Measurements from ENCODE around the gene CNN2. TPM values are rescaled to one million over a fixed set of nuclear protein-coding genes. Genes with fewer than 3 reads are reported as not detected.

CNN2 gene
- total RNA-seq, 1 experiment from 2014 or later = 524 TPM

DNA sequence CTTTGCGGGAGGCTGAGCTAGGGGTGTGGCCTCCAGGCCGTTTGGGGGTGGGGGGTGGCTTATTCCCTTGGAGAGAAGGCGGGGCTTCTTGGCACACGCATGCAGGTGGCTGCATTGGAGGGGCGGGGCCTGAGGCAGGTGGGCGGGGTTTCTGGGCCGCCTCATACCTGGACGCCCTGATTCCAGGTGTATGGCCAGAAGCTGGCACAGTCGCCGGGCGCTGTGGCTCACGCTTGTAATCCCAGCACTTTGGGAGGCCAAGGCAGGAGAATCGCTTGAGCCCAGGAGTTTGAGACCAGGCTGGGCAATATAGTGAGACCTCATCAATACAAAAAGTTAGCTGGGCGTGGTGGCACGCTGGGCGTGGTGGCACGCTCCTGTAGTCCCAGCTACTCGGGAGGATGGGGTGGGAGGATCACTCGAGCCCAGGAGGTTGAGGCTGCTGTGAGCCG lies 21.3 kb downstream of the CNN2 start:
- Mint-ChIP-seq H3K27me3 (ENCODE audit: low read depth) (no peaks in the 10 kb centered on the region), H3K9me3 (no peaks in the 10 kb centered on the region), H3K4me1 (peaks cover 2 to 17% of the 10 kb centered on the region in 2 experiments; a peak in 3 of 4 replicates), H3K4me3 (no peak overlapping the region), H3K27ac (no peak overlapping the region), H3K36me3 (ENCODE audit: insufficient read depth in 1 of 3, low read depth in 3 of 3) (peaks cover 0 to 12% (median 2%) of the 10 kb centered on the region in 3 experiments; a peak in 2 of 7 replicates)
- Histone ChIP-seq H3K27ac (ENCODE audit: insufficient read length, low read depth, low read length) (no peak overlapping the region), H2BK15ac (ENCODE audit: low read depth, low read length) (no peak overlapping the region), H3K23ac (ENCODE audit: insufficient read length, low read depth, low read length) (no peak overlapping the region), H4K91ac (ENCODE audit: insufficient read length, low read depth, low read length) (no peak overlapping the region), H3K14ac (ENCODE audit: insufficient read depth, low read length) (no peak overlapping the region; the same call in 1 of the 2 replicates), H3K9me3 (ENCODE audit: control insufficient read depth, low read depth, low read length) (no peaks in the 10 kb centered on the region), H2AFZ (ENCODE audit: low read length) (no peak overlapping the region), H3K4ac (ENCODE audit: low read depth, low read length) (no peak overlapping the region), H3K4me1 (ENCODE audit: insufficient read depth, low read length) (no peaks in the 10 kb centered on the region; the same call in 1 of the 2 replicates), H2AK5ac (ENCODE audit: insufficient read length, low read length) (no peak overlapping the region), H3K79me2 (ENCODE audit: insufficient read depth, low read length) (no peaks in the 10 kb centered on the region), H3T11ph (ENCODE audit: low read length) (no peak overlapping the region), H3K4me2 (ENCODE audit: insufficient read depth, insufficient read length, low read length) (no peak overlapping the region), H2BK12ac (ENCODE audit: insufficient read length, low read depth, low read length) (no peak overlapping the region), H2BK5ac (ENCODE audit: insufficient read length, low read length) (no peak overlapping the region), H2BK120ac (ENCODE audit: low read depth, low read length, poor library complexity, severe bottlenecking) (no peak overlapping the region), H3K23me2 (ENCODE audit: insufficient read length, low read depth, low read length, poor library complexity, severe bottlenecking) (no peaks in the 10 kb centered on the region), H4K20me1 (ENCODE audit: control insufficient read depth, insufficient read depth, insufficient read length) (no peaks in the 10 kb centered on the region), H3K9ac (ENCODE audit: extremely low read depth, insufficient read length, low read length) (no peak overlapping the region), H2BK20ac (ENCODE audit: low read depth, low read length, poor library complexity, severe bottlenecking) (no peak overlapping the region), H4K8ac (replicated peaks; ENCODE audit: insufficient read length, low read depth, low read length) (no peak overlapping the region), H4K5ac (ENCODE audit: insufficient read length, low read depth, low read length) (no peak overlapping the region), H3K56ac (ENCODE audit: insufficient read length, low read depth, low read length) (no peak overlapping the region), H3K18ac (ENCODE audit: insufficient read length, low read depth, low read length) (no peak overlapping the region), H3K27me3 (ENCODE audit: insufficient read depth, low read length) (no peaks in the 10 kb centered on the region), H3K79me1 (ENCODE audit: insufficient read depth, low read depth, low read length, poor library complexity, severe bottlenecking) (no peaks in the 10 kb centered on the region)
- TF ChIP-seq, protein P1, sequence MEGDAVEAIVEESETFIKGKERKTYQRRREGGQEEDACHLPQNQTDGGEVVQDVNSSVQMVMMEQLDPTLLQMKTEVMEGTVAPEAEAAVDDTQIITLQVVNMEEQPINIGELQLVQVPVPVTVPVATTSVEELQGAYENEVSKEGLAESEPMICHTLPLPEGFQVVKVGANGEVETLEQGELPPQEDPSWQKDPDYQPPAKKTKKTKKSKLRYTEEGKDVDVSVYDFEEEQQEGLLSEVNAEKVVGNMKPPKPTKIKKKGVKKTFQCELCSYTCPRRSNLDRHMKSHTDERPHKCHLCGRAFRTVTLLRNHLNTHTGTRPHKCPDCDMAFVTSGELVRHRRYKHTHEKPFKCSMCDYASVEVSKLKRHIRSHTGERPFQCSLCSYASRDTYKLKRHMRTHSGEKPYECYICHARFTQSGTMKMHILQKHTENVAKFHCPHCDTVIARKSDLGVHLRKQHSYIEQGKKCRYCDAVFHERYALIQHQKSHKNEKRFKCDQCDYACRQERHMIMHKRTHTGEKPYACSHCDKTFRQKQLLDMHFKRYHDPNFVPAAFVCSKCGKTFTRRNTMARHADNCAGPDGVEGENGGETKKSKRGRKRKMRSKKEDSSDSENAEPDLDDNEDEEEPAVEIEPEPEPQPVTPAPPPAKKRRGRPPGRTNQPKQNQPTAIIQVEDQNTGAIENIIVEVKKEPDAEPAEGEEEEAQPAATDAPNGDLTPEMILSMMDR (conservative IDR thresholded peaks at IDR 0.05) = no peak
- DNase-seq = peak; percentile 76
- WGBS (ENCODE audit: extremely low coverage, insufficient read length, low lambda C conversion rate) = no CpG with 5 or more reads among the region's 20 CpGs

Data from H9 (cell line).